G401 (cell line): Measurements from ENCODE around the gene ASCC3. TPM values are rescaled to one million over a fixed set of nuclear protein-coding genes. Genes with fewer than 3 reads are reported as not detected.
"Not testable (repeated sequence)": the region's sequence is repeated elsewhere in the genome, so short reads cannot be mapped to it uniquely, and the experiment has no call there.

Experiments used
- DNase-seq: peaks from one replicate; pipeline ENCODE4 v3.0.0-alpha.2; 2015; ENCODE audit warnings: low spot score
- in situ Hi-C: cut with HindIII; loops from 2 replicates; pipeline ENCODE4 v1.10.0; 2016; ENCODE audit warnings: low sequenced_read_pairs, mixed read lengths
- total RNA-seq: library from RNA; depleted of rRNA; stranded (reverse); fragments of >200 nt; shearing (Covaris generic); gene quantifications from 2 replicates; pipeline ENCODE4 v1.2.3, GENCODE V29; 2014

Gene ASCC3
- total RNA-seq, 1 experiment from 2014 or later = 43.8 TPM

DNA sequence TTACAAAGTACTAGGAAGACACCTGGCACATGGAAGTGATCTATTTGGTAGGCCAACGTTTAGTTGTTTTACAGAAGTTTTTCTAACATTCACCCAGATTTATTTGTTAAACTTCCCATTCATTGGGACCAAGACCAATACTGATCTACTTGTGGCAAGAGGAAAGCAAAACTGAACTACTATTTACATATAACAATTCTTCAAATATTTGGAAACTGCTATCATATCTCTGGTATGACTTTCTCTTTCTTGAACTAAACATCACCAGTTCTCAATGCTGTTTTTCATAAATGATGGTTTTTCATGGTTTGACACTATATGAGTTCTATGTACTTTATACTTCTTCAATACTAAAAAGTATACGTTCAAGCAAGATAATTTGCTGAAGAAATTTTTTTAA lies 189.2 kb downstream of the ASCC3 start:
- DNase-seq = no peak
- in situ Hi-C loops = no loop called here

DNA sequence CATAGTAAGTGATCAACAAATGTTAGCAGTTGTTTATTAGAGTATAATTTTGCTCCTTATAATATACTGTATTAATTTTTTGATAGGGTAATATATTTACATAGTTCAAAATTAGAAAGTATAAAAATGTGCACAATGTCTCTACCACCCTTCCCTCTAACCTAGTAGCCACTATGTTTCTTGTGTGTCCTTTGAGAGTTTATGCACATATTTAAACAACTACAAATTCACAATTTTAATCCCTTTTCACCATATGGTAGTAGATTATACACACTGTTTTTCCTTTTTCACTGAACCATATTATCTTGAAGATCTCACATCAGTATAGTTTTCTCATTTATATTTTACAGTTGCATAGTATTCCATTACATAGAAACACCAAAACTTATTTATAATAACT lies 194.9 kb downstream of the ASCC3 start:
- no peak for DNase-seq
- in situ Hi-C loops = no loop called here

DNA sequence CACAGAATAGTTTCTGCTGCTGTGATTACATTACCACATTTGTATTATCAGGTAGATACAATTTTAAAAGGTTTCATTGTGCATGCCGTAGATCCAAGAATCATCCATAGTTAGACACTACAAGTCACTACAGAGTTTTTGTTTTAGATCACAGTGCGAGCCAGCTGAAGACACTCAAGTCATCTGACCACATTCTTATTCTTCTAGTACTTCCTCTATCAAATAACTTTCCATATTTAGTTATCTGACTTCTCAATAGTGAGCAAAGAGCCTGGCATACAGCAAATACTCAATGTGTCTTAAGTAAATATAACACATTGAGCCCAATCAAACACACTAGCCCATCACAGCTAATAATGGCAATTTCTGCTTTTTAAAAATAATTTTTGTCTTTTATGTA lies 195.4 kb downstream of the ASCC3 start:
- in situ Hi-C loops = no loop called here
- DNase-seq = no peak

DNA sequence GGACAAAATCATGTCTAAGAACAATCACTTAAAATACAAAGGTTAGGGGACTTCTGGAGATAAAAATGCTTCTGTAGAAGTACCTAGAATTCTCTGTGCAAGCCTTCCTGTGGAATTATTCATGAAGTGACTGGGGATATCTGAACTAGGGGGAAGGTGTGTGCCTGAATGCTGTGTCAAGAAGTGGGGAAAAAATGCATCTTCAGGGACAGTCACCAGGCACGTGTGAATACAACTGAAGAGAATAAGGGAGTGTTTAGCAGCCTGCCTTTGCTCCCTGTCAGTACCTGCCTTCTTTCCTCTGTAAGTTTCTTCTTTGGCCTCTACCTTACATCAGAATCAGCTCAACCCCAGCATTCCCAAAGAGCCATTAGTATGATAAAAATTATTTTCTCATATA lies 201.0 kb downstream of the ASCC3 start:
- in situ Hi-C loops = no loop called here
- no peak for DNase-seq

DNA sequence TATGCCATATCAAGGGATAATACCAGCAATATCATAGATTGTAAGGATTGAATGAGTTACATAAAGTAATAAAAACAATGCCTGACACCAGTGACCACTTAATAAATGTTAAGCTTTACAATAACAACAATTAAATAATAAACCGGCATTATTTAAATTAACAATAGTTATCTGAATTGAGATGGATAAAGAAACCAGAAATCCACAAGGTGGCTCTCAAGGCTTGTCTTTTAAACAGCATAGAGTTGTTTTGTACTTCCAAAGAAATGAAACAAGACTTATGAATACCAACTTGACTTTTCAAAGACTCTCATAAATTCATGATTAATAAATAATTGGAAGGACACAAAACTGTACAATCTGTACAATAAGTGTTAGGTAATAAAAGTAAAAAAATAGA lies 203.1 kb downstream of the ASCC3 start:
- in situ Hi-C loops = no loop called here
- no peak for DNase-seq

DNA sequence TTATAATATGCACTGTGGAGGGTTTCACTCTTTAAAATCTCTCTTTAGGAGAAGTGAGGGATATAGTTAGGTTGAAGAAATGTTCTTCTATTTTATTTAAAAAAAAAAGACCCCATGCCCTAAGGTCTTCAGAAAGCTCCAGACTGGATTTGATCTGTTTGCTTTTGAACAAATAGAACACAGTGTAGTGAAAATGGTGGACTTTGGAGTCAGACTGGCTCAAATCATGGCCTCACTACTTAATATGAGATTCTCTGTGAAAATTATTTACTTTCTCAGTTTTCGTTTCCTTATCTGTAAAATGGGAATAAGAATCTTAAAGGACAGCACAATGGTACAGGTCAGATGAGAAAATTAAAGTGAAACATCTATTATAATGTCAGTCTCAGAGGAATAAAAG lies 203.9 kb downstream of the ASCC3 start:
- no peak for DNase-seq
- in situ Hi-C loops = no loop called here

DNA sequence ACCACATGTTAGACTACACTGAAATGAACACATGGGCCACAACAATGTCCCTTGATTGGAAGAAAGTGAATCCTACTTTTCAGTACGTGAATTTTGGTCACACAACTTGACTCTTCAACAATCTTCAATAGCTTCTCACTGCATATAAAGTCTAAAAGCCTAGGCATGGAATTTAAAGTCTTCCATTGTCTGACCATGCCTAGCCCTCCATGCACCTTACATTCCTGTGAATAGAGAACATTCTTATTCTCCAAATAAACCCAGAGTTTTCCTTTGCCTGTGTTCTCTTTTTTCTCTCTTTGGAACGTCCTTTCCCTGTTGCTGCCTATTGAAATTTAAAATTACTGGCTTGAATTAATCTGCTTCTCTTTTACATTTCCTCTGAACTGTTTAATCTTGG lies 207.5 kb downstream of the ASCC3 start:
- no peak for DNase-seq
- in situ Hi-C loops = no loop called here

DNA sequence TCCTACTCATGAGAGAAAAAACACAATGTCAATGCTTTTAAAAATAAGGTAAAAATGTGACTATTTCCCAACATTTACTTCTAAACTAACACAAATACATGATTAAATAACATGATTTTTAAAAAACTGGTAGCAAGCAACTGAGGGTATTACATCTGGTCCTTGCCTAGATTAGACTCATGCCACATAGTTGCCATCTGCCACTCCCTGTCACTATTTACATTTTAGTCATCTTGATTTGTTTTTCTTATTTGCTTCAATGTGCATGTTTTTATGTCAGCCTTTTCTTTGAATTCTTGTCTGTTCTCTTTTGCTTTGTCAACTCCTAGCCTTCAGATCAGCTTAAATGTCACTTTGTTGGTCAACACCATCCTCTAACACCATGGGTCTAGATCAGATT lies 209.4 kb downstream of the ASCC3 start:
- no peak for DNase-seq
- in situ Hi-C loops = no loop called here

DNA sequence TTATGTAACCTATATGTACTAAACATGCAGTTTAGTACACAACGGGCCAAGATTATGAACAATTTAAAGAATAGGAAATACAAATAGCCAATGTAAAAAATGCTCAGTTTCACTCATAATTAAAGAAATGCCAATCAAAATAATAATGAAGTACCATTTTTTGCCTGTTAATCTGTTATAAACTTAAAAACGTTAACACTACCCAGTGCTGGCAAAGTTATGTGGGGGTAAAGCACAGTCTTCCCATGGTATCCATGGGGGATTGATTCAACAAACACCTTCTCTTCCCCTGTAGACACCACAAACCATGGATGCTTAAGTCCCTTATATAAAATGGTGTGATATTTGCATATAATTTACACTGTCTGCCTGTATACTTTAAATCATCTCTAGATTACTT lies 211.1 kb downstream of the ASCC3 start:
- no peak for DNase-seq
- in situ Hi-C loops = no loop called here

DNA sequence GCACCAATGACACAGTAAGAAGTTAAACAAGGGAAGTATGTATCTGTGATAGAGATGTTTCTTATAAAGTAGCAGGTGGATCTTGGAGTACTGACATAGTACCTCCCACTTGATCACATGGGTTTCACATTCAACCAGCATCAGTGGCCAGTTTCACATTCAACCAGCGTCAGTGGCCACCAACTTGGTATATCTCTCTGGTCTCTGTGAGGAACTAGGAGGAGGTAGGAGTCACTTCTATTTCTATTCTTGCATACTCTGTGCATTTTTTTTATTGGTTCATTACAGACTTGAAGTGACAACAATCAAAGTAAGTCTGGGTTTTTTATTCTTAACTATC lies 216.1 kb downstream of the ASCC3 start:
- DNase-seq = no peak
- in situ Hi-C loops = no loop called here

DNA sequence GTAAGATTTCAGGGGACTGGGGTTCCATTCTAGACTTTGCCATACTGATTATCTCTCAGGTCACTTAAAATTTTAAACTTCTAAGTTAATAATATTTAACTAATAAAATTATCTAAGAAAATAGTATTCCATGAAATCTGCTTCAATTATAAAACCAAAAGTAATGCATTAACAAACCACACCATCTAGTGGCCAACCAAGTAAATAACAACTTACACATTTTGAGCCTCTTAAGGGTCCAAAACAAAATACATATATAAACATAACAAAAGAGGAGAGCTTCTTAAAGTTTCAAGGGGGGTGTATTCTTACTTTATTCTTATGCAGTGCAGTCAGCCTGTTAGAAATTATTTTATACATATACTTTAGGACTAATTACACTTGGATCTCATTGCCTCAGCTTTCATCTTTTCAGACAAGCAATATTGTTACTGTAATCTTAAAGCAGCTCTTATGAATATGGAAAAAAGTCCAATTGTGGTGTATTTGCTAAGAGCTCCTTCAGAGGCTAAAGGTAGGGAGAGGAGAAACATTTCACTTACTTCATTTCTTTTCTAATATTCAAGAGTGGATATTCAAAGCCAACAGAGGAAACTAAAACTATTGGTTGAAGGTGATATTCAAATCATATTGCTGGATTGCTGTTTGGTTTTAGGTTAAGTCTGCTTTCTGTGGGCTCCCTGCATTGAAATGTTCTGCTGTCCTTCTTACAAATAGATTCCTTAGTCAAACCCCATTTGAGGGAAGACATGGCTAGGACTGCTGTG lies 216.7 kb downstream of the ASCC3 start:
- peak; percentile 67 for DNase-seq
- in situ Hi-C loops = no loop called here

DNA sequence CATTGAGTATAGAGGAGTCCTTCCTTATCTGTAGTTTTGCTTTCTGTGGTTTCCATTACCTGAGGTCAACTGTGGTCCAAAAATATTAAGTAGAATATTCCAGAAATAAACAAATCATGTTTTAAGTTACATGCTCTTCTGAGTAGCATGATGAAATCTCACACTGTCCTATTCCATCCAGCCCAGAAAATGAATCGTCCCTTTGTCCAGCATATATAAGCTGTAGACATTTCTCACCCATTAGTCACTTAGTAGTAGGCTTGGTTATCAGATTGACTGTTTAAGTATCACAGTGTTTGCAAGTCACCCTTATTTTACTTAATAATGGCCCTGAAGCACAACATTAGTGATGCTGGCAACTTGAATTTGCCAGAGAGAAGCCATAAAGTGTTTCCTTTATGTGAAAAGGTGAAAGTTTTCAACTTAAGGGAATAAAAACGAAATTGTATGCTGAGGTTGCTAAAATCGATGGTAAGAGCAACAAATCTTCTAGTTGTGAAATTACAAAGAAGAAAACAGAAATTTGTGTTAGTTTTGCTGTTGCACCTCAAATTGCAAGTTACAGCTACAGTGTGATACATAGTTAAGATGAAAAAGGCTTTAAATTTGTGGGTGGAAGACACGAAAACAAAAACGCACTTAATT lies 217.8 kb downstream of the ASCC3 start:
- in situ Hi-C loops = no loop called here
- DNase-seq = no peak

DNA sequence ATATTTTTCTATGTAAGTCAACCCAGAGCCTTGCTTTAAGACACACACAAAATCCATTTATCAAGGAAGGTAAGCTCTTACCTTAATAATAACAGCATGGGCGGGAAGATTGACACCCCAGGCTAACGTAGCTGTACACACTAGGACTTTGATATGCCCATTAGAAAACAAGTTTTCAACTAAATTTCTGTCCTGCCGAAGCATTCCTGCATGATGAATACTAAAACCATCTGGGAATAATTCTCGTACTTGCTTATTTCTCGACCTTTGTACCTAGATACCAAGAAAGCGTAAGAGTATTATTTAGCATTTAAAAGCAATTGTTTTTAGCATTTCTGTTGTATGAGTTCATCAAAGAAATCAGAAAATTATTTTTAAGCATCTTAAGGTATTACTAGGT lies 218.9 kb downstream of the ASCC3 start:
- in situ Hi-C loops = no loop called here
- no peak for DNase-seq

DNA sequence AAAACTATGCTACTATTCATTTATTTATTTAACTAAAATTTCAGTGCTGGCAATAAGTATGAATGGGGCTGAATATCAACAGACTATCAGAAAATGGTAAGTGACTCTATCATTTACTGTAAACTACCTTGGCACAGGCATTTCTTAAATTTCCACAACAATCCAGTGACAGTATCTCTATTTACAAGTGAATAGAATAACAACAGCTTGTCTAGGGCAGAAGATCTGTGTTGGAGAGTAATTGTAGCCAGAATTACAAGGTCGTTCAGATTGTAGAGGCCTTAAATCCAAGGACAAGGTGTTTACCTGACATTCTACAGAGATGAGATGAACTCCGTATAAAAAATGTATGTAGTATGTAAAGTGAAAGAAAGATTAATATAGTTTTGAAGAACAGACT lies 222.6 kb downstream of the ASCC3 start:
- in situ Hi-C loops = loop anchor here (10.0 kb wide), 1 partner anchor 544 kb away; no protein-coding TSS in a partner anchor
- no peak for DNase-seq

DNA sequence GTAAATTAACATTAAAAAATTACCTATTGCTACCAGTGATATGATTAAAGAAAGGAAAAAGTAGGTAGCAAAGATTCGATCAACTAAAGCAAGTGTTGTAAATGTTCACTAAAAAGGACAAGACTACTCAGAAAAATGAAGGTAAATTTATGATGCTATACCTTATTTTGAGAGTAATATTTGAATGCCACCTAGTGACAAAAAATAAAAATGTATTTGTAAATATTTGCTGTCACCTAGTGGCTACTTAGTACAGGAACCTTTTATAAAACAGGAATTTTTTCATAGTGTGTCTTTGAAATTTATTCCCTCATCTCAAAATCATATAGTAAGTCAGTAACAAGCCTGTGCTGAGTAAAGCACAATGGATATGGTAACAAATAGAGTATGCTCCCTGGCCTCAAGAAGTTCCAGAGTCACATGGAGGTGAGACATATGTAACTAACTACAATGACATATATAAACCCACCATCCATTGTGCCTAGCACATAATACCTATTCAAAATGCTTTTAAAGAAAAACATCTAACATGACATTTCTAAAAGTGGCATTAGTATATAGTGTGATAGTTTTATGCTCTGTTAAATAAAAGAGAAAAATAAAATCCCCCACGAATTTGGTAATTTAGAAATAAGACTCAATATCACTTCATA lies 223.3 kb downstream of the ASCC3 start:
- peak; percentile 32 for DNase-seq
- in situ Hi-C loops = loop anchor here (10.0 kb wide), 1 partner anchor 543 kb away; no protein-coding TSS in a partner anchor

DNA sequence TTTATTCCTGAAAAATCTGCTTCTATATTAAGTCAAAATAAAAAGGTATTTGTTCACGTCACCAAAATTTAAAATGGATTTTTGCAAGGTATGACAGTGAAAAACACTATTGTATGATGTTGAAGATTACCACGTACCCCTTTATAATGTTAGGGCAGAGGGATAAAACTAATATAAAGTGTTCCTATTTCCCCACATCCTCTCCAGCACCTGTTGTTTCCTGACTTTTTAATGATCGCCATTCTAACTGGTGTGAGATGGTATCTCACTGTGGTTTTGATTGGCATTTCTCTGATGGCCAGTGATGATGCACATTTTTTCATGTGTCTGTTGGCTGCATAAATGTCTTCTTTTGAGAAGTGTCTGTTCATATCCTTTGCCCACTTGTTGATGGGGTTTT lies 240.0 kb downstream of the ASCC3 start:
- DNase-seq, in situ Hi-C loops: not testable (repeated sequence)

DNA sequence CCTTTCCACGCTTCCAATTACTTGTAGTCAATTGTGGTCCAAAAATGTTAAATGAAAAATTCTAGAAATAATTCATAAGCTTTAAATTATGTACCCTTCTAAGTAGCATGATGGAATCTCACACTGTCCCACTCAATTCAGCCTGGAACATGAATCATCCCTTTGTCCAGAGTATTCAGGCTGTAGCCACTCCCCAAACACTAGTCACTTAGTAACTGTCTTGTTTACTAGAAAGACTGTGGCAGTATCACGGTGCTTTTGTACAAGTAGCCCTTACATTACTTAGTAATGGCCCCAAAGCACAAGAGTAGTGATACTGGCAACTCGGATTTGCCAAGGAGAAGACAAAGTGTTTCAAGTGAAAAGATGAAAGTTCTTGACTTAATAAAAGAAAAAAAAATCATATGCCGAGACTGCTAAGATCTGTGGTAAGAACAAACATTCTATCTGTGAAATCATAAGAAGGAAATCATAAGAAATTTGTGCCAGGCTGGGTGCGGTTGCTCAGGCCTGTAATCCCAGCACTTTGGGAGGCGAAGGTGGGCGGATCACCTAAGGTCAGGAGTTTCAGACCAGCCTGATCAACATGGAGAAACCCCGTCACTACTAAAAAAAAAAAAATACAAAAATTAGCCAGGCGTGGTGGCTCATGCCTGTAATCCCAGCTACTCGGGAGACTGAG lies 247.9 kb downstream of the ASCC3 start:
- no peak for DNase-seq
- in situ Hi-C loops = no loop called here

DNA sequence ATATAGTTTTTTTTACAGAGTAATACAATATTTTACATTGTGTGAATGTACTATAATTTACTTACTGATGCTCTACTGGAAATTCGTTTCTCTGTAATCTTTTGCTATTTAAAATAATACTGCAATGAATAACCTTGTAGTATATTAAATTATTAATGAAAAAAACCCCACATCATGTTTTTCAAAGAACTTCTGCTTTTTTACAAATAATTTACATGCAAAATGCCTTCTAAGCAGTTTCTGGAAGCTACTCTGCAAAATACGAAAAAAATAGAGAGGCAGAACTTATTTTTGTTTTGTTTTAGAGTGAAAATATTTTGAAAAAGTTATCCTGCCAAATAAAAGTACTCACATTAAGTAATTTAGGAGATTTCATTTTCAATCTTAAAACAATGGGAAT lies 250.6 kb downstream of the ASCC3 start:
- no peak for DNase-seq
- in situ Hi-C loops = no loop called here

DNA sequence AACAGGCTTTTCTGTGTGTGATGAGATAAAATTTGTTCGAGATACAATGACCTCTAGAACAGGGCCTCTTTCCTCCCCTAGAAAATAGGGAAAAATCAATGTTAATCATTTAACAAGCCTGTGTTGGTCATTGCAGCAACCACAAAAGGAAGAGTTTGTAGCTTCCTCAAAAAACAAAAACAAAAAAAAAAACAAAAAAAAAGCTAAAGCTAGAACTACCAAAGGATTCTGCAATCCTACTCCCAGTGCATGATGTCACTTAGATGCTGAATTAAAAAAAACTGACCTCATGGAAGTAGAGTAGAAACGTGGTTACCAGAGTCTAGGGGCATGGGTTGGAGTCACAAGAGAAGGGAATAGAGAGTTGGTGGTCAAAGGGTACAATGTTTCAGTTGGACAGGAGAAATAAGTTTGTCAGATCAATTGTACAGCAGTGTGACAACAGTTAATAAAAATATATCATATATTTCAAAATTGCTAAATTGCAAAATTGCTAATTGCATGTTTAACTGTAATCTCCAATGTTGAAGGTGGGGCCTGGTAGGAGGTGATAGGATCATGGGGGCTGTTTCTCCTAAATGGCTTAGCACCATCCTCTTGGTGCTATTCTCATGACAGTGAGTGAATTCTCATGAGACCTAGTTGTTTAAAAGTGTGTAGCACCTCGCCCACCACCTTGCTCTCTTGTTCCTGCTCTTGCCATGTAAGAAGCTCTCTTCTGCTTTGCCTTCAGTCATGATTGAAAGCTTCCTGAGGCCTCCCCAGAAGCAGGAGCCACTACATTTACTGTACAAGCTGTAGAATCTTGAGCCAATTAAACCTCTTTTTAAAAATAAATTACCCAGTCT lies 253.0 kb downstream of the ASCC3 start:
- no peak for DNase-seq
- in situ Hi-C loops = no loop called here
